Kidney tubule cell (primary cell): Measurements from ENCODE around the gene SMIM36.
"Not testable (repeated sequence)": the region's sequence is repeated elsewhere in the genome, so short reads cannot be mapped to it uniquely, and the experiment has no call there.

Source experiments
- DNase-seq: peaks from one replicate; pipeline ENCODE4 v3.0.0-alpha.2; 2018; ENCODE audit warnings: low spot score

The SMIM36 gene

GRCh38 chr17:55454906-55455474, 56.3 kb downstream of the SMIM36 start:
- peak; percentile 75 for DNase-seq

GRCh38 chr17:55453839-55454557, 57.3 kb downstream of the SMIM36 start:
- DNase-seq: no peak

DNA sequence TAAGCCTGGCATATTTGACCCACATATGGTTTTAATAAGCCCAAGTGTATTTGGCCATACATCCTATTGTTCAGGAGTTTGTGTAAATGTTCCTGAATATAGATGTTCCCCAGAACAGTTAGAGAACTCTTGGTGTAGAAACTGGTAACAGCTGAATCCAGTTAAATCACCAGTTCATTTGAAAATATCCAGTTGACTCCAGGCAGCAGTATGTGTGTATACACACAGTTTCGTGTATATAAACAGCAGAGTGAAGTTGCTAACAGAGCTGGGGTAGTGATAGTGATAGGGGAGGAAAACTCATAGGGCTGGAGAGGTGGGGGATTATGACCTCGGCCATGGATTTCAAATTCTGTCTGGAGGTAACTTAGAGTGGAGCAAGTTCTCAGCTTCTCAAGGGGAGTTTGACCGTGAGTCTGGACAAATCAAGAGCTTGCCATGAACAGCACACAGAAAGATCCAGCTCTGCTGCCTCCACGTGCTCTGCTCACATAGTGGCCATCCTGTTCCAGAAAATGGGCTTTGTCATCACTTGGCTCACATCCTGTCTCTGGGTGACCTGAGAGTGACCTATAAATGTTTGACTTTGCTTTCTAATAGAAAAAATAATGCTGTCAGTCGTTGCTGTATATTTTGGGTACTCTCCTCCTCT, 59.0 kb downstream of the SMIM36 start:
- DNase-seq: peak; percentile 87

GRCh38 chr17:55451758-55452138, 59.5 kb downstream of the SMIM36 start:
- DNase-seq: no peak

- DNase-seq: no peak
Observed at GRCh38 chr17:55451203-55451641, 60.0 kb downstream of the SMIM36 start.

GRCh38 chr17:55450232-55450825, 60.9 kb downstream of the SMIM36 start:
- no peak for DNase-seq

DNA sequence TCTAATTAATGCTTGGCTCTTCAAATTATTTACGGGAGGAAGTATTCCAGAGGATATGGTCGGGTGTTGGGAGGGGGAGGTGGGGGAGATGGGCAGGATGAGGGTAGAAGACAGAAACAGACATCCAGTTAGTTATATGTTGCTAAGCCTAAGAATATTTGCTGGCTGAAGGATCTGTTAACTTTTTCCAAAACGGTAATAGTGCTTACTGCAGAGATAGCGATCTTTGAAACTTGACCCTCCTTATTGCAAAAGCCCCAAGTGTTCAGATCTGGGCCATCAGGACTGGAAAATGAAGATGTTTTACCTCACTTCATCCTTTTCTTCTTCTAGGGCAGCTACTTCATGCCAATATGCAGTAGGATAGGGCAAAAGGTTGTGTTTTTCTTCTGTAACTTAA, 62.6 kb downstream of the SMIM36 start:
- DNase-seq: no peak

DNA sequence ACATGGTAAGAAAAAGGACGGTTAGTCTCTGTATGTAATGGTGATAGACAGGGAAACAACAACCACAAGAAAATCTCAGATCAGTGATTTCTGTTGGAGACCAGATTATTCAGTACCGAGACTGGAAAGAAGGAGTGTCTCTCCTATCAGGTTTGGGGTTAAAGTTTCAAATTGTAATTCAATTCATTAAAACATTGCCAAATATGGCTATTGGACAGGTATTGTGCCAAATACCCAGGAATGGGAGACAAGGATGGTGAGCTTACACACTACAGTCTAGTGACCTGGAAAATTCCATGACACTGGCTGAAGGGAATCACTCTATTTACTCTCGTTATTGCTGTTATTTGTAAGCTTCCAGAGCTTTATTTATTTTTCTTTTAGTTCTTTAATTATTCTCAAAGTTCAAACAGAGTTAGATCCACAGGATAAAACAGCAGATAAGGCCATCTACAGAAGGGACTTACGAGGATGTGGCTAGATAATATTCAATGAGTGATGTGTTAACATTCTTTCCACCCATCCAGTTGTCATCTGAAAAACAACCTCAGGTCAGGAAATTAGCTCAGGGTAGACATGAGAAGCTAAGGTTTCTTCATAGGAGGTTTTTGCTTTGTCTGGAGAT, 64.6 kb downstream of the SMIM36 start:
- DNase-seq: peak; percentile 45

DNA sequence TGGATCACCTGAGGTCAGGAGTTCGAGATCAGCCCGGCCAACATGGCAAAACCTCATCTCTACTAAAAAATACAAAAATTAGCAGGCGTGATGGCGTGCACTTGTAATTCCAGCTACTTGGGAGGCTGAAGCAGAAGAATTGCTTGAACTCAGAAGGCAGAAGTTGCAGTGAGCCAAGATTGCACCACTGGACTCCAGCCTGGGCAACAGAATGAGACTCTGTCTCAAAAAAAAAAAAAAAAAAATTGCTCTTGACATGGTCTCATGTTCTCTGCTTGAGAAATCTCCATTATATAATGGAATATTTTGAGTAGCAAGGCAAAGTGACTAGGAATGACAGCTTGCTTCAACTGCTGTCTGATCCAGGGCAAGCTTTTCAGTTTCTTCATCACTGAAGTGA, 65.2 kb downstream of the SMIM36 start:
- DNase-seq: not testable (repeated sequence)

- peak; percentile 85 for DNase-seq
Observed at GRCh38 chr17:55444471-55445441, 66.5 kb downstream of the SMIM36 start.

DNA sequence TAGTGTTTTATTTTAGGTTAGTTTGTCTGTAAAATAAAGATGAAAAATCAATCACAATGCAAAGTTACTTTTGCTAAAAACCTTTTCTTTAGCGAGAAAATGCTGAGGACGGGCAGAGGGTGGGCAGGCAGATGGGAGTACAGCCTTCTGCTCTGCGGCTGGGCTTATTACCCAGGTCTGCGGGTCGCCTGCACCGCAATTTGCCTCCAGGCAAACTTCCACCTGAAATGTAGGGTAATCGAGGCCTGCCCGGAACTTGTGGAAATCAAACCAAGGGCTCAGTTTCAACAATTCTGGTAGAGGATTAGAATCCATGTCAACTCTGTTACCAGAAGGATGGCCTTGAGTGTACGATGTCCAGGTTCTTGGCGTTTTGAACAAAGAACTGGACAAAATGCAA, 67.3 kb downstream of the SMIM36 start:
- no peak for DNase-seq

DNA sequence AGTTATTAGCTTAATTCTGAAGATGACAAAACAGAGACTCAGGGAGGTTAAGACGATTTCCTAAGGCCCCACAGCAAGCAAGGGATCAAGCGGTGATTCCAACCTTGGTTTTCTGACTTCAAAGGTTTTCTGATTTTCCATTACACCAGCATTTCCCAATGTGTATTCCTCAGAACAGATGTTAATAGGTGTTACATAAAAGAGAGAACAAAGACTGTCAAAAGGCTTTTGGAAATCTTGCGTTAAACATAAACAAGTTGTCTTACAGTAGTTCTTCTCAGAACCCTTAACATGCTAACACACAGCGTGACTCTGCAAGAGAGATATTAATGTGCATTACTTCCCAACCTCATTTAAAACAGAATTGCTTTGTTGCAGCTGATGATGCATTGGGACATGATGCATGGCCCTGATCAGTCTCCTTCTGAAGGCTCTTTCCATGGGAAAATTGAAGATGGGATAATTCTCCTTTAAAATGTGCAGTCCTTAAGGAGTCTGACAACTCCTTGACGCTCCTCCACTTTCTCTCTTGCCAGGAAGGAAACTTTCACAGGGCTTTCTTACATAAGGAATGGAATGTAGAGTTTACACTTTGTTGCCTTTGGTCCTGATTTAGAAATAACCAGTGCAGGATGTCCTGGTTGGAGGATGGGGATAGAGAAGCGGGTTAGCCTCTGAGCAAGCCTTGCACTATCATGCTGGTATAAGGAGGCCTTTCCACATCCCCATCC, 68.1 kb downstream of the SMIM36 start:
- DNase-seq: peak; percentile 8

DNA sequence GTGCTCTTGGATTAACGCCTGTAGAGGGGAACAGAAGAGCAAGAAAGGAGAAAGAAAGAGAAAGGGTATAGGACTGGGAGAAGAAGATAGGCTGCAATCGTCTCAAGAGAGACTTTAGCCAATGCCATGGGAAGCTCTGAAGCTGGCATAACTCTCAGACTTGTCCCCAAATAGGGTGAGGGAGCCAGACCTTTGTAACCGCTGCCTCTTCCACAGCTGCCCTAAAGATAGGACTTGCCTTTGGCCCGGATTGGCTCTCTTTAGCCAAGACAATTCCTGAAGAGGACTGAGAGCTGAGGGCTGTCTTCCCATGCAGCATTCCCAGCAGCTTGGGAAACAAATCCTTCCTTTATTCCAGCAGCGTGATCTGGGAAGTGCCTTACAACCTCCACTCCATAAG, 68.8 kb downstream of the SMIM36 start:
- no peak for DNase-seq

- DNase-seq: no peak
Observed at GRCh38 chr17:55441544-55441943, 69.7 kb downstream of the SMIM36 start.

GRCh38 chr17:55440391-55440790, 70.9 kb downstream of the SMIM36 start:
- no peak for DNase-seq

DNA sequence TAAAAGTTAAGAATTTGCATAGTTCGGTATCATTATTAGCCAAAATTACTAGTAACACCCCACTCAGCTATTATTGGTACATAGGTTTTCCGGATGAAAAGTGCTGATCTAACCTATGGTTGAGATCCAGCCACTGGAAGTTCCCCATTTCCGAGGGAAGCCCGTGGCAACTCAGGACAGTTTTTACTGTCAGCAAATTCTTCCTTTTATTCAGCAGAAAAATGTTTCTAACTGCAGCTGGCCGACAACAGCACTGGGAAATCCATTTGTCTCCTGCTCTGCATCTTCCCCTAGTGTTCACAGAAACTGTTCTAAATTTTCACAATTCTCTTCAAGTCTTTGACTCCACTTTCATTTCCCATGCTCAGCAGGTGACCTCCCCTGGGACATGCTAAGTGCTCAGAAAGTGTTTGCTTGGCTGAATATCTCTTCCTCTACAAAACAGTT, 74.1 kb downstream of the SMIM36 start:
- no peak for DNase-seq

DNA sequence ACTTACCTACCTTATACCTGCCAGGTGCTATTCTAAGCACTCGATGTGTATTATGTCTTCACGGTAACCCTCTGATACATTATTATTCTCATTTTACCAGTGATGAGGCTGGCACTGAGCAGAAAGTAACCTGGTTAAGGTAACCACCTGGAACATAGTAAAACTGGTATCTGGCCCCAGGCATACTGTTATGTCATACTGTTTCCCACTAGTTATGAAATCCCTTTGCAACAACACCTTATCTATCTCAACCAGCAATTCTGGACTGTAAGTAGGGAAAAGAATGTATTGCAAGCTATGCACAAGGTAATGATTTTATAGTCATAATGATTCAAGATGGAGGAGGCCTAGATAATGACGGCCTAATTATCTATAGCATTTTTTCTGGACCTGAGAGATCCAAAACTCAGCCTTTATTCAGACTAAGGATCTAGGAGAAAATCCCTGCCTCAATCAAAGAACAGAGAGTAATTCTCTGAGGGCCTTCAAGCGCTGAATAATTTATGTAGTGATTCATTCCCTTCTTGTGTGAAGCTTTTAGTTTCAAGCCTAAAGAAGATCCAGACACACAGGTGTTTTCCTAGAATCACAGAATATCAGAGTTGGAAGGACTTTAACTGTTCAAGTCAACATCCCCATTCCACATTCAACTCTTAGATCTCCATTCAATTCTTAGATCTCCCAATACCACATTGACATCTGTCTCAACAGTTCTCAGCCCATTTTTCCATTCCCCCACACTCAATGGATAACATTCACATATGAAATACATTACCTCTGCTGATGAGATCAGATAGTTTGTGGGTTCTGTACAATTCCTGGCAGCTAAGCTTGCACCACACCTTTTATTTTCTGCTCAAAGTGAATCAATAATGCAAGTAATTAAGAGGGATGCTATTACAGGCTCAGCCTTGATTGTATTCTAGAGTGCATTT, 74.8 kb downstream of the SMIM36 start:
- no peak for DNase-seq

DNA sequence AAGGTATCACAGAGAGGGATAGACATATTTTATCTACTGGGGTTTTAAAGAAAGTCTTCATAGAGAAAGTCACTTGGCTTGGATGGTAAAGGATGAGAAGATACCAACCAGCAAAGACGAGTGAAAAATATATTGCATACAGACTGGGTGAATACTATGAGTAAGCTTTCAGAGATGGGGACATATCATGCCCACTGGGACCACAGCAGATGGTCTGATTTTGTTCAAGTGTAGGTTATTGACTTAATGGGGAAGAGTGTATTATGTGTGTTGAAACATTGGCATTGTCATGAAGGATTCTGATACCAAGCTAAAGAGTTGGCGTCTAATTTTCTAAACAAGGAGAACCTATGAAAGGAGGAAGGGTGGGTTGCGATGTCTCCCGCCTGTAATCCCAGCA, 75.8 kb downstream of the SMIM36 start:
- DNase-seq: no peak

GRCh38 chr17:55434721-55435120, 76.5 kb downstream of the SMIM36 start:
- peak; percentile 68 for DNase-seq
